ENCODE data around the gene AKR1C8. TPM values are rescaled to one million over a fixed set of nuclear protein-coding genes. Genes with fewer than 3 reads are reported as not detected.
"Not testable (repeated sequence)": the region's sequence is repeated elsewhere in the genome, so short reads cannot be mapped to it uniquely, and the experiment has no call there.

Gene AKR1C8
- not detected for total RNA-seq

DNA sequence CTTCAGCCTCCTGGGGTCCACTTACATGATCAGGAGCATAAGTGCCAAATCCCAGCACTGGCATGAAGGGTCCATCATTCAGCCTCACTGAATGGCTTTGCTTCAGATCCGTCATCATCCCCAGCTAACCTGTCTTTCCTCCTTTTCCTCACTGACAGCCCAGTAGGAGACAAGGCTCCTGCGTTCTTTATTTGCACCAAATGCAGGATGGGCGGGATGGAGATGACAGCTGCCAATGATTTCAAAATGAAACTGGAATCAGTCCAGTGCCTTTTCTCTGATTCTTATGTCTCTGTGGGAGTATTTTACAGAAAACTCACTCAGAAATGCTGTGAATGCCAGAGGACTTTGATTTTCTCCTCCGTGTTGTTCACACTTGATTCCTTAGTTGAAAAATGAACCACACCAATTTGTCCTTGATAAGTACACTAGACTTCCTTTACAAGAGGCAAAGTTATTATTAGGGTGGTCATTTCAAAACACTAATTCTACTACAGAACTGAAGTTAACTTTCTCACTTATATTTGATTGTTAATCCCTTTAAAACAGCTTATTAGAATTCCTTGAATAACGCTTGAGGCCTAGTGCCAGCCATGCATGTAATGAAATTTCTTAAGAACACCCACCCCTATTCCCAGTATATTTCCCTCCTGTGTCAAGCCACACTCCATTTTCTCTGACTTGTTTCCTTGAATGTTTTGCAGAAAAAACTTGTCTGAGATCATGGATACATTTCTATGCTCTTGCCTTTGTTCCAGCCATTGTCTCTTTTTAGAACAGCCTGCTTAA lies at the start of gene AKR1C8:
Gene AKR1C8 (minus strand): TSS at position 164 of the 789 bp plus-strand sequence. CDS start 46 bp downstream, at position 118.
- Histone ChIP-seq H3K27ac (no peak within 1 kb of the TSS), H3K27me3 (no peaks in the 10 kb centered on the region), H3K4me1 (no peaks in the 10 kb centered on the region), H3K36me3 (no peaks in the 10 kb centered on the region), H3K4me3 (no peak within 1 kb of the TSS), H3K9me3 (no peaks in the 10 kb centered on the region)
- TF ChIP-seq, protein P1, sequence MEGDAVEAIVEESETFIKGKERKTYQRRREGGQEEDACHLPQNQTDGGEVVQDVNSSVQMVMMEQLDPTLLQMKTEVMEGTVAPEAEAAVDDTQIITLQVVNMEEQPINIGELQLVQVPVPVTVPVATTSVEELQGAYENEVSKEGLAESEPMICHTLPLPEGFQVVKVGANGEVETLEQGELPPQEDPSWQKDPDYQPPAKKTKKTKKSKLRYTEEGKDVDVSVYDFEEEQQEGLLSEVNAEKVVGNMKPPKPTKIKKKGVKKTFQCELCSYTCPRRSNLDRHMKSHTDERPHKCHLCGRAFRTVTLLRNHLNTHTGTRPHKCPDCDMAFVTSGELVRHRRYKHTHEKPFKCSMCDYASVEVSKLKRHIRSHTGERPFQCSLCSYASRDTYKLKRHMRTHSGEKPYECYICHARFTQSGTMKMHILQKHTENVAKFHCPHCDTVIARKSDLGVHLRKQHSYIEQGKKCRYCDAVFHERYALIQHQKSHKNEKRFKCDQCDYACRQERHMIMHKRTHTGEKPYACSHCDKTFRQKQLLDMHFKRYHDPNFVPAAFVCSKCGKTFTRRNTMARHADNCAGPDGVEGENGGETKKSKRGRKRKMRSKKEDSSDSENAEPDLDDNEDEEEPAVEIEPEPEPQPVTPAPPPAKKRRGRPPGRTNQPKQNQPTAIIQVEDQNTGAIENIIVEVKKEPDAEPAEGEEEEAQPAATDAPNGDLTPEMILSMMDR (IDR thresholded peaks at IDR 0.05), result no peak
- DNase-seq (ENCODE audit: low spot score), result no peak

DNA sequence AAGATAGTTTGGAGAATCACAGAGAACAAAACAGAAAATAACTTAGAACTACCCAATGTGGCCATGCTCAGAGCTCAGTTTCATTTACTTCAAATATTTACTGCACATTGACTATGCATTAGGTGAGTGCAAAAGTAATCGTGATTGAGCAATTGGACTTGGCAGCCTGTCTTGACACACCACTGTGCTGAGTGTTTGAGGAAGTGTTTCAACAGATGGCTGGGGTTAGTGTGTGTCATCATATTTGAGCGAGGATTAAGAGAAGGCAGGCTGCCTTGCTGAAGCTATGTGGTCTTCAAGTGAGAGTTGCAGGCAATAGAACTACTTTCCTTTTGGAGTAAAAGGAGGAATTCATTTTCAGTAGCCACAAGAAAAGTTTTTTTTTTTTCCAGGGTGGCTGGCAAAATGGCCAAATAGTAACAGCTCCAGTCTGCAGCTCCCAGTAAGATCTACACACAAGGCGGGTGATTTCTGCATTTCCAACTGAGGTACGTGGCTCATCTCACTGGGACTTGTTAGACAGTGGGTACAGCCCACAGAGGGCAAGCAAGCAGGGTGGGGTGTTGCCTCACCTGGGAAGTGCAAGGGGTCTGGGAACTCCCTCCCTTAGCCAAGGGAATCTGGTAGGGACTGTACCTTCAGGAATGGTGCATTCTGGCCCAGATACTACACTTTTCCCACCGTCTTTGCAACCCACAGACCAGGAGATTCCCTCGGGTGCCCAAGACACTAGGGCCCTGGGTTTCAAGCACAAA lies 49.3 kb upstream of the AKR1C8 start:
- Histone ChIP-seq H3K4me3 (no peak overlapping the region), H3K4me1 (no peaks in the 10 kb centered on the region), H3K27me3 (no peaks in the 10 kb centered on the region), H3K9me3 (peaks cover 0 to 12% of the 10 kb centered on the region in 2 donors), H3K27ac (no peak overlapping the region), H3K36me3 (no peaks in the 10 kb centered on the region)
- DNase-seq (ENCODE audit: low spot score), result no peak
- TF ChIP-seq, protein P1 (IDR thresholded peaks at IDR 0.05), result no peak

DNA sequence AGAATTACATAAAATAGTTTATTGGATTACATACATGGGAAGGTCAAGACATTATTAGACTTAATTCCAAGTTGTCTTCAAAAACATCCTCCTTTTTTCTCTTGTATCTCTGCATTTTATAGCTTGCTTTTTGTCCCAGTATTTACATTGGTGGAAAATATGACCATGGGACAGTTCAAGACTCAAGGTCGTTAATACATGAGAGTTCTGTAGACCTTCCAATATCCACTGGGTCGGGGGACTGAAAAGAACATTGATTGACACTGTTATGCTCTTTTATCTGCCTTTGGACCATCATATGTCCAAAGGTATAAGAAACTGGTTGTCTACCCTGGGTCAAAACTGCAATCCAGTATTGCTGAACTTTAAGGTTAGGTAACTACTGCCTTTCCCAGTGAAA lies 48.4 kb upstream of the AKR1C8 start:
- H3K9me3 ChIP-seq, result peaks cover 0 to 12% of the 10 kb centered on the region in 2 donors
- no peaks in the 10 kb centered on the region for H3K27me3 ChIP-seq
- no peaks in the 10 kb centered on the region for H3K36me3 ChIP-seq
- H3K4me3 ChIP-seq, result no peak overlapping the region
- no peak overlapping the region for H3K27ac ChIP-seq
- TF ChIP-seq, protein P1 (IDR thresholded peaks at IDR 0.05), result no peak
- DNase-seq (ENCODE audit: low spot score), result no peak
- H3K4me1 ChIP-seq, result no peaks in the 10 kb centered on the region

DNA sequence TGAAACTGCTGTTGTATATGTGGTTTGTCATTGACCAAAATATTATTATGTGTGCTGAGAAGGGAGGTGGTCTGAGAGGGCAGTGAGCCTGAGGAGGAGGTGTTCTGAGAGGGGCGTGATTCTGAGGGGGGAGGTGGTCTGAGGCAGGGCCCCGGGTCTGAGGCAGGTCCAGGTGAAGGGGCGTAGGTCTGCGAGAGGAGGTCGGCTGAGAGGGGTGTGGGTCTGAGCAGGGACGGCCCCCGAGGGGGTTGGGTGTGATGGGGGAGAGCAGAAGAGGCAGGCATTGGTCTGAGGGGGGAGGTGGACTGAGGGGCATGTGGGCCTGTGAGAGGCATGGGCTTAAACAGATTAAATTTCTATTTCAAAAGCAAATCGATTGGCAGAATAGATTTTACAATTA lies 44.1 kb upstream of the AKR1C8 start:
- TF ChIP-seq, protein P1 (IDR thresholded peaks at IDR 0.05), result no peak
- no peak for DNase-seq (ENCODE audit: low spot score)
- H3K27me3 ChIP-seq, result no peaks in the 10 kb centered on the region

DNA sequence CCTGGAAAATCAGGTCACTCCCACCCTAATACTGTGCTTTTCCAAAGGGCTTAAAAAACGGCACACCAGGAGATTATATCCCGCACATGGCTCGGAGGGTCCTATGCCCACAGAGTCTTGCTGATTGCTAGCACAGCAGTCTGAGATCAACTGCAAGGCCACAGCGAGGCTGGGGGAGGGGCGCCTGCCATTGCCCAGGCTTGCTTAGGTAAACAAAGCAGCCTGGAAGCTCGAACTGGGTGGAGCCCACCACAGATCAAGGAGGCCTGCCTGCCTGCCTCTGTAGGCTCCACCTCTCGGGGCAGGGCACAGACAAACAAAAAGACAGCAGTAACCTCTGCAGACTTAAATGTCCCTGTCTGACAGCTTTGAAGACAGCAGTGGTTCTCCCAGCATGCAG lies 38.0 kb upstream of the AKR1C8 start:
- H3K4me1 ChIP-seq; H3K36me3 ChIP-seq; H3K27me3 ChIP-seq; H3K4me3 ChIP-seq; H3K27ac ChIP-seq; DNase-seq (ENCODE audit: low spot score); H3K9me3 ChIP-seq: not testable (repeated sequence)

More for the DNA sequence above, 44.1 kb upstream of the AKR1C8 start:
- H3K9me3 ChIP-seq, result no peaks in the 10 kb centered on the region
- H3K4me1 ChIP-seq, result no peaks in the 10 kb centered on the region
- H3K4me3 ChIP-seq, result no peak overlapping the region
- H3K36me3 ChIP-seq, result no peaks in the 10 kb centered on the region
- no peak overlapping the region for H3K27ac ChIP-seq

DNA sequence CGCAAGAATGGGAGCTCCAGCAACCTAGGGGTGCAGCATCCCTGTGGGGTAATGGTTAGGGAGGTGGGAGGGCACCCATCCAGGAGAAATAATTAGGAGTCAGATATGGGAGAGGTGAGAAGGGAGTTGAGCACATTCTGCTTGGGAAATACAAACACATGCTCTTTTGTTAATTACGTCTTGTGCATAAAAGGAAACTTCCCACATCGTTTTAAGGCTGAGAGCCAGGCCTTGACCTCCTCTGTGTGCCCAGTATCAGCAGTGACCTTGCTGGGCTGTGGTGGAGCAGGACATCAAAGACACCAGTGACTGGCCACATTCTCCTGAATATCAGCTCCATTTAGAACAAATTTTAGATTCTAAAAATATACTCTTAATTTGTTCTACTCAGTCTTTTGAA lies 34.3 kb upstream of the AKR1C8 start:
- Histone ChIP-seq H3K9me3 (no peaks in the 10 kb centered on the region), H3K27me3 (no peaks in the 10 kb centered on the region), H3K27ac (no peak overlapping the region), H3K36me3 (no peaks in the 10 kb centered on the region), H3K4me1 (no peaks in the 10 kb centered on the region), H3K4me3 (no peak overlapping the region)
- TF ChIP-seq, protein P1 (IDR thresholded peaks at IDR 0.05), result no peak
- no peak for DNase-seq (ENCODE audit: low spot score)

Measured in right atrium auricular region (tissue), 2 donors.